Measurements from ENCODE around the gene ZNF575. TPM values are rescaled to one million over a fixed set of nuclear protein-coding genes. Genes with fewer than 3 reads are reported as not detected.

ZNF575 gene
- 1.2 to 2.6 TPM (median 2.2 TPM) in 5 replicates for total RNA-seq (2022; extraction: Qiagen RNA extraction)

GRCh38 chr19:43532962-43533545 lies at the start of gene ZNF575:
Gene ZNF575, plus strand, starts transcription at chr19:43533188. Its CDS starts 1,235 bp downstream, at chr19:43534423.

GRCh38 chr19:43504426-43505185 lies 28.4 kb upstream of the ZNF575 start, which contains the start of gene PHLDB3:
Gene PHLDB3, minus strand, starts transcription at chr19:43504746. Its CDS starts 628 bp downstream, at chr19:43504118.

GRCh38 chr19:43526884-43527859 lies 5.8 kb upstream of the ZNF575 start, which contains the start of gene ETHE1:
Gene ETHE1, minus strand, starts transcription at chr19:43527201. Its CDS starts 24 bp downstream, at chr19:43527177.

GRCh38 chr19:43575156-43575950 lies 42.4 kb downstream of the ZNF575 start, which contains the start of the genes PINLYP and XRCC1:
Gene PINLYP, plus strand, starts transcription at chr19:43575801. Its CDS starts 1,391 bp downstream, at chr19:43577192.
Gene XRCC1, minus strand, starts transcription at chr19:43575527. Its CDS starts 69 bp downstream, at chr19:43575458.

Other genes with a start within 250 kb of the ZNF575 start
- gene CD177, start 179.5 kb upstream of the ZNF575 start, total RNA-seq (2022; extraction: Qiagen RNA extraction) = 0.05 to 0.18 TPM (median 0.12 TPM) in 4 of 5 replicates, not detected in the other
- not detected in 5 replicates for gene TEX101, start 118.3 kb upstream of the ZNF575 start, total RNA-seq (2022; extraction: Qiagen RNA extraction)
- gene LYPD3, start 67.6 kb upstream of the ZNF575 start, total RNA-seq (2022; extraction: Qiagen RNA extraction) = 0.15 to 0.42 TPM (median 0.22 TPM) in 5 replicates
- gene PHLDB3, start 28.4 kb upstream of the ZNF575 start, total RNA-seq (2022; extraction: Qiagen RNA extraction) = 8.4 to 9.4 TPM (median 9.0 TPM) in 5 replicates
- gene ETHE1, start 6.0 kb upstream of the ZNF575 start, total RNA-seq (2022; extraction: Qiagen RNA extraction) = 39.5 to 53.9 TPM (median 49.8 TPM) in 5 replicates
- 25.3 to 30.9 TPM (median 27.5 TPM) in 5 replicates for gene XRCC1, start 42.3 kb downstream of the ZNF575 start, total RNA-seq (2022; extraction: Qiagen RNA extraction)
- 0.10 to 0.15 TPM (median 0.11 TPM) in 3 of 5 replicates, not detected in the others for gene PINLYP, start 42.6 kb downstream of the ZNF575 start, total RNA-seq (2022; extraction: Qiagen RNA extraction)
- 4.3 to 6.7 TPM (median 5.2 TPM) in 5 replicates for gene IRGQ, start 62.9 kb downstream of the ZNF575 start, total RNA-seq (2022; extraction: Qiagen RNA extraction)
- gene ZNF576, start 63.4 kb downstream of the ZNF575 start, total RNA-seq (2022; extraction: Qiagen RNA extraction) = 14.6 to 21.1 TPM (median 20.4 TPM) in 5 replicates
- gene SRRM5, start 78.9 kb downstream of the ZNF575 start, total RNA-seq (2022; extraction: Qiagen RNA extraction) = 0.60 to 1.0 TPM (median 0.69 TPM) in 5 replicates
- 46.5 to 66.2 TPM (median 63.8 TPM) in 5 replicates for gene ZNF428, start 86.4 kb downstream of the ZNF575 start, total RNA-seq (2022; extraction: Qiagen RNA extraction)
- gene CADM4, start 106.7 kb downstream of the ZNF575 start, total RNA-seq (2022; extraction: Qiagen RNA extraction) = 6.9 to 10.1 TPM (median 9.3 TPM) in 5 replicates
- gene PLAUR, start 137.0 kb downstream of the ZNF575 start, total RNA-seq (2022; extraction: Qiagen RNA extraction) = 57.8 to 66.0 TPM (median 63.8 TPM) in 5 replicates
- not detected in 5 replicates for gene IRGC, start 182.9 kb downstream of the ZNF575 start, total RNA-seq (2022; extraction: Qiagen RNA extraction)
- 45.1 to 61.2 TPM (median 55.9 TPM) in 5 replicates for gene SMG9, start 221.8 kb downstream of the ZNF575 start, total RNA-seq (2022; extraction: Qiagen RNA extraction)
- 36.2 to 55.1 TPM (median 52.9 TPM) in 5 replicates for gene KCNN4, start 247.8 kb downstream of the ZNF575 start, total RNA-seq (2022; extraction: Qiagen RNA extraction)

Measured in A549 treated with AZD2906 at 1 μM for 4 hours (cell line).